ENCODE results near the gene GDF9. TPM values are rescaled to one million over a fixed set of nuclear protein-coding genes. Genes with fewer than 3 reads are reported as not detected.

The GDF9 gene
- total and polyA plus RNA-seq, 9 donors: 0.20 to 0.93 (median 0.30) TPM; not detected in 2

DNA sequence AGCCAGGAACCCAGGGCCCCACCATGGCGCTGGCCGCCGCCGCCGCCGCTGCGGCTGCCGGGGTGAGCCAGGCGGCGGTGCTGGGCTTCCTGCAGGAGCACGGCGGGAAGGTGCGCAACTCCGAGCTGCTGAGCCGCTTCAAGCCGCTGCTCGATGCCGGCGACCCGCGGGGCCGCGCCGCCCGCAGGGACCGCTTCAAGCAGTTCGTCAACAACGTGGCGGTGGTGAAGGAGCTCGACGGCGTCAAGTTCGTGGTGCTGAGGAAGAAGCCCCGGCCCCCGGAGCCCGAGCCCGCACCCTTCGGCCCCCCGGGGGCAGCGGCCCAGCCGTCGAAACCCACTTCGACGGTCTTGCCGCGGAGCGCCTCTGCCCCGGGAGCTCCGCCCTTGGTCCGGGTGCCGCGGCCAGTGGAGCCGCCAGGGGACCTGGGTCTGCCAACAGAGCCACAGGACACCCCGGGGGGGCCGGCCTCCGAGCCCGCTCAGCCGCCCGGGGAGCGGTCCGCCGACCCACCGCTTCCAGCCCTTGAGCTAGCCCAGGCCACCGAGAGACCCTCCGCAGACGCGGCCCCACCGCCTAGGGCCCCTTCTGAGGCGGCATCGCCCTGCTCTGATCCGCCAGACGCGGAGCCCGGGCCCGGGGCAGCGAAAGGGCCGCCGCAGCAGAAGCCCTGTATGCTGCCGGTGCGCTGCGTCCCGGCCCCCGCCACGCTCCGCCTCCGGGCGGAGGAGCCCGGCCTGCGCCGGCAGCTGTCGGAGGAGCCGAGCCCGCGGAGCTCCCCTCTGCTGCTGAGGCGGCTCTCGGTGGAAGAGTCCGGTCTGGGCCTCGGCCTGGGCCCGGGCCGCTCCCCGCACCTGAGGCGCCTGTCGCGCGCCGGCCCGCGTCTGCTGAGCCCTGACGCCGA lies 52.4 kb downstream of the GDF9 start:
- H3K27me3 ChIP-seq: no peaks in the 10 kb centered on the region
- peak overlapping the region; percentile 27 for H3K4me3 ChIP-seq
- H3K27ac ChIP-seq: no peak overlapping the region
- TF ChIP-seq EP300 (IDR thresholded peaks at IDR 0.05) (no peak), POLR2A (IDR thresholded peaks at IDR 0.05) (no peak), CTCF (IDR thresholded peaks at IDR 0.05) (no peak)
- peak in 3 of 5 donors; percentile 11 to 51 (median 34) for DNase-seq
- intact Hi-C loops (cut with DNase I): loop anchor here in 1 of 4 donors (10.0 kb wide), 1 partner anchor 79 kb away; the partner anchor contains the start of gene KIF3A
- no peaks in the 10 kb centered on the region for H3K36me3 ChIP-seq
- WGBS, 3 donors: 3 to 25% (median 4%) methylated on average over 4 to 109 of the region's 110 CpGs
- peaks cover 0 to 4% of the 10 kb centered on the region in 2 donors for H3K9me3 ChIP-seq
- no peaks in the 10 kb centered on the region for H3K4me1 ChIP-seq (ENCODE audit: insufficient read depth)

GRCh38 chr5:132812781-132813598 lies 53.3 kb downstream of the GDF9 start, which contains the start of gene SOWAHA:
SOWAHA (plus strand) TSS chr5:132813302; CDS start chr5:132813622, 320 bp downstream.
- no peak within 1 kb of the TSS for H3K27ac ChIP-seq
- peak within 1 kb of the TSS; percentile 27 for H3K4me3 ChIP-seq
- no peaks in the 10 kb centered on the region for H3K27me3 ChIP-seq
- DNase-seq: peak in 1 of 5 donors; percentile 34
- TF ChIP-seq CTCF (IDR thresholded peaks at IDR 0.05) (no peak), EP300 (IDR thresholded peaks at IDR 0.05) (no peak), POLR2A (IDR thresholded peaks at IDR 0.05) (no peak)
- 2 to 6% (median 5%) methylated on average over 28 to 67 of the region's 68 CpGs for WGBS, 3 donors
- H3K36me3 ChIP-seq: no peaks in the 10 kb centered on the region
- H3K9me3 ChIP-seq: peaks cover 0 to 4% of the 10 kb centered on the region in 2 donors
- no peaks in the 10 kb centered on the region for H3K4me1 ChIP-seq (ENCODE audit: insufficient read depth)
- intact Hi-C loops (cut with DNase I): loop anchor here in 1 of 4 donors (10.0 kb wide), 1 partner anchor 78 kb away; the partner anchor contains the start of gene KIF3A

- H3K4me1 ChIP-seq (ENCODE audit: insufficient read depth): no peaks in the 10 kb centered on the region
- no peak for TF ChIP-seq EP300 (IDR thresholded peaks at IDR 0.05)
- no peak overlapping the region for H3K27ac ChIP-seq
- H3K27me3 ChIP-seq: no peaks in the 10 kb centered on the region
- no peaks in the 10 kb centered on the region for H3K36me3 ChIP-seq
- intact Hi-C loops (cut with DNase I): loop anchor here in 1 of 4 donors (10.0 kb wide), 1 partner anchor 77 kb away; the partner anchor contains the start of gene KIF3A
- DNase-seq: no peak
- H3K4me3 ChIP-seq: no peak overlapping the region
- H3K9me3 ChIP-seq: peaks cover 0 to 4% of the 10 kb centered on the region in 2 donors
- 51 to 62% (median 61%) methylated on average over 18 of the region's 18 CpGs for WGBS, 3 donors
These were observed 54.0 kb downstream of the GDF9 start for GRCh38 chr5:132812123-132812765.

Small RNA genes lying within 50 kb of the gene (small RNA-seq; reads per million reads assigned to genes)
- gene RNA5SP192: not detected

Other genes starting within 250 kb of the GDF9 start
- gene IL13, start 208.3 kb downstream of the GDF9 start, total RNA-seq: not detected
- gene IL13, start 208.3 kb downstream of the GDF9 start, polyA plus RNA-seq: not detected
- gene IL4, start 192.5 kb downstream of the GDF9 start, total RNA-seq: not detected
- gene IL4, start 192.5 kb downstream of the GDF9 start, polyA plus RNA-seq: not detected
- 10 to 100 TPM in 4 of 7 donors, 1 to 10 TPM in 3; 8.0 to 13.0 (median 11.3) TPM for gene KIF3A, start 128.9 kb downstream of the GDF9 start, total RNA-seq
- 1 to 10 TPM; 4.2 to 9.0 TPM for gene KIF3A, start 128.9 kb downstream of the GDF9 start, polyA plus RNA-seq
- gene CCNI2, start 119.0 kb downstream of the GDF9 start, total RNA-seq: 1 to 10 TPM in 1 of 7 donors, under 1 TPM in 1, not detected in 5; 0.10 to 1.4 TPM
- gene CCNI2, start 119.0 kb downstream of the GDF9 start, polyA plus RNA-seq: under 1 TPM; 0.32 to 0.67 TPM
- gene SEPTIN8, start 89.2 kb downstream of the GDF9 start, total RNA-seq: 10 to 100 TPM; 18.7 to 54.5 (median 40.3) TPM
- gene SEPTIN8, start 89.2 kb downstream of the GDF9 start, polyA plus RNA-seq: 10 to 100 TPM; 23.5 to 36.8 TPM
- gene SOWAHA, start 53.2 kb downstream of the GDF9 start, total RNA-seq: 1 to 10 TPM in 1 of 7 donors, under 1 TPM in 5, not detected in 1; 0.23 to 2.2 (median 0.64) TPM
- under 1 TPM; 0.05 to 0.07 TPM for gene SOWAHA, start 53.2 kb downstream of the GDF9 start, polyA plus RNA-seq
- 10 to 100 TPM in 3 of 7 donors, 1 to 10 TPM in 4; 3.8 to 22.4 (median 8.9) TPM for gene SHROOM1, start 35.8 kb downstream of the GDF9 start, total RNA-seq
- gene SHROOM1, start 35.8 kb downstream of the GDF9 start, polyA plus RNA-seq: 1 to 10 TPM; 4.1 to 5.9 TPM
- 100 to 1,000 TPM in 6 of 7 donors, 10 to 100 TPM in 1; 91.4 to 231 (median 222) TPM for gene UQCRQ, start 173 bp upstream of the GDF9 start, total RNA-seq
- 100 to 1,000 TPM; 136 to 220 TPM for gene UQCRQ, start 173 bp upstream of the GDF9 start, polyA plus RNA-seq
- gene LEAP2, start 7.2 kb upstream of the GDF9 start, total RNA-seq: 1 to 10 TPM; 1.0 to 2.2 (median 1.3) TPM
- gene LEAP2, start 7.2 kb upstream of the GDF9 start, polyA plus RNA-seq: 1 to 10 TPM in 1 of 2 donors, under 1 TPM in 1; 0.64 to 1.3 TPM
- 100 to 1,000 TPM in 1 of 7 donors, 10 to 100 TPM in 6; 56.6 to 114 (median 83.3) TPM for gene AFF4, start 97.2 kb upstream of the GDF9 start, total RNA-seq
- 10 to 100 TPM; 19.5 to 56.9 TPM for gene AFF4, start 97.2 kb upstream of the GDF9 start, polyA plus RNA-seq
- gene ZCCHC10, start 160.1 kb upstream of the GDF9 start, total RNA-seq: 10 to 100 TPM; 14.0 to 19.3 (median 17.3) TPM
- gene ZCCHC10, start 160.1 kb upstream of the GDF9 start, polyA plus RNA-seq: 10 to 100 TPM; 13.4 to 14.5 TPM
- 10 to 100 TPM; 25.0 to 82.3 (median 61.1) TPM for gene HSPA4, start 185.5 kb upstream of the GDF9 start, total RNA-seq
- 10 to 100 TPM; 18.8 to 86.3 TPM for gene HSPA4, start 185.5 kb upstream of the GDF9 start, polyA plus RNA-seq